GM21360 (cell line): Measurements from ENCODE around the gene GABRR3.

Source experiments
- ATAC-seq: cut with Tn5 transposase; IDR thresholded peaks from one replicate; pipeline ENCODE4 v1.9.1; 2021; ENCODE audit warnings: mild to moderate bottlenecking, moderate library complexity; ENCODE audit not compliant: unreplicated experiment

GABRR3 gene

GRCh38 chr3:98035208-98035607 lies at the start of gene GABRR3:
Gene GABRR3, minus strand, starts transcription at chr3:98035315. Its CDS starts 328 bp downstream, at chr3:98034987.
- ATAC-seq = no peak

- no peak for ATAC-seq
Observed at GRCh38 chr3:98073486-98073885, 38.4 kb upstream of the GABRR3 start.

GRCh38 chr3:98070840-98071239 lies 35.7 kb upstream of the GABRR3 start:
- no peak for ATAC-seq

GRCh38 chr3:98068824-98069223 lies 33.7 kb upstream of the GABRR3 start:
- ATAC-seq = no peak

GRCh38 chr3:98058244-98058960 lies 23.3 kb upstream of the GABRR3 start:
- no peak for ATAC-seq

DNA sequence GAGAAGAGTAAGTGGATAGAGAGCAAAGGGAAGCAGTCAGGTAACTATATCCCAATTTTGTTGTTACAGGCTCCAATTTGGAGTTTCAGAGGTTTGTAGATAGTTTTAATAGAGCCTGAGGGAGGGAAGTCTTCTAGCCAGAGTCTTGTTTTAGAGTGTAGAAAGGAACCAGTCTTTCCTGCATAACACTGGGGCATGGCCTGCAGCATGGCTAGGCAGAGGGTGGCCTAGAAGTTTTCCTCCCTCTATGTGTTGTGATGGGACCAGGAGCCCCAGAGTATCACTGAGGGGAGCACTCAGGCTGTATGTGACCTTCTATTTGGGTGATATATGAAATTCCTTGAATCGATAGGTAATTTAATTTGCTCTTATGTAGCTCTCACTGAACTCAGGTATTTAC lies 22.5 kb upstream of the GABRR3 start:
- no peak for ATAC-seq

- no peak for ATAC-seq
Observed at GRCh38 chr3:98056035-98056434, 20.9 kb upstream of the GABRR3 start.

DNA sequence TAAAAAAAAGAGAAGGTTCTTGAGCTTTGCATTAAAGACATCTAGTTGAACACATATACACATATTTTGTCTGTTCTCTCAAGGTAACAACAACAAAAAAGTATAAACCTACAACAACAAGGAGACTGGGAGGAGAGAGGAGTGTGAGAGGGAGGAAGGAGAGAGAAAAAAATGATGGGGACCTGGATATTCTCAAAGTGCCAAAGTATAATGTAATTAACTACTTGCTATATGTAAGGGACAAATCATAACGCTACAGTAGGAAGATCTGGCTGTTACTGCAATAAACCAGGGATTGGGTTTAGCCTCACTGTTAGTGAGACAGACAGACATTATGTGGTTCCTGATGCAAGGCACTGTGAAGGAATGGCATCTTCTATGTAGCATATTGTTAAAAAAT lies 14.2 kb upstream of the GABRR3 start:
- no peak for ATAC-seq

GRCh38 chr3:98048586-98048985 lies 13.5 kb upstream of the GABRR3 start:
- ATAC-seq = no peak

- no peak for ATAC-seq
Observed at GRCh38 chr3:98041350-98041749, 6.2 kb upstream of the GABRR3 start.

DNA sequence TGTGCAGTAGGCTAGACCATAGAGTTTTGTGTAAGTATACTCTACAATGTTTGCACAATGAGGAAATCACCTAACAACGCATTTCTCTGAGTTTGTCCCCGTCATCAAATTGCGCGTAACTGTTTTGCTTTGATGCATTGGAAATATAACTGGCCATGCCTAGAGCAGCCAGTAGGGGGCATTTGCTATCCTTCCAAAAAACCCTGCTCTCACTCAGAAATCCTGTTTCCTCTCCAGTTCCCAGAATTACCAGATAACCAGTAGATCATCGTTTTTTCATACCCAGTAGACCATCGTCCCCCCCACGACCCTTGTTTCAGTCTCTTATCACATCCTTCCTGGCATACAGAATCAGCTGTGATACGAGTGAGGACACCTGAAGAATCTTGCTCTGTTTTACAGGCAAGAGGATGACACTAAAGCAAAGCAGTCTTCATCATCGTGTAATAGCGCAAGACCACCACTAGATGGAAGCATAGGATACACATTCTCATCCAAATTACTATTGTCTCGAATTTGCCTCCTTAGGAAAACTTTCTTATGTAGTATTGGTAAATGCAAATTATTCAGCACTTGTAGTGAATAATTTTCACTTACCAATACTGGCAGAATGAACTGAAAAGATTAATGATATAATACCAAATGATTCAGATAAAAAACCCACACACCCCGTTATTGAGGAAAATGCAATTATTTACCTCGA lies 4.4 kb upstream of the GABRR3 start:
- ATAC-seq = peak; percentile 94

GRCh38 chr3:98038876-98039275 lies 3.8 kb upstream of the GABRR3 start:
- peak; percentile 6 for ATAC-seq

GRCh38 chr3:98038286-98038685 lies 3.2 kb upstream of the GABRR3 start:
- ATAC-seq = no peak

DNA sequence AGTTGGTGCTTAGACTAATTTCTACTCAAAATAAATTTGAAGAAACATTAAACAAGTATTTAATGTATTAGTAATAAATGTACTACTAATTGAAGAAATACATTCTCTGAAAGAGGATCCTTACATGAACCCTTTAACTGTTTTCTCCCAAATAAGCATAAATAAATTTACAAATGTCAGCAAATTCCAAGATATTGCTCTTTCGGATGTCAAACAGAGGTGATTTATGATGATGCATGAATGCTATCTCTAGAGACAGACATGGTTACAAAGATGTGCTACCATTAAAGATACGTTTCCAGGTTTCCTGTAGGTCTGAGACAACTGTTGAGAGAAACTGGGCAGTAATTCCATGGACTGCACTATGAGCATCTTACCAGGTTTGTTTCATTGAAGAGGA lies 629 bp downstream of the GABRR3 start:
- no peak for ATAC-seq

GRCh38 chr3:98034036-98034435 lies 1.1 kb downstream of the GABRR3 start:
- no peak for ATAC-seq

- ATAC-seq = no peak
Observed at GRCh38 chr3:98032904-98033303, 2.2 kb downstream of the GABRR3 start.

DNA sequence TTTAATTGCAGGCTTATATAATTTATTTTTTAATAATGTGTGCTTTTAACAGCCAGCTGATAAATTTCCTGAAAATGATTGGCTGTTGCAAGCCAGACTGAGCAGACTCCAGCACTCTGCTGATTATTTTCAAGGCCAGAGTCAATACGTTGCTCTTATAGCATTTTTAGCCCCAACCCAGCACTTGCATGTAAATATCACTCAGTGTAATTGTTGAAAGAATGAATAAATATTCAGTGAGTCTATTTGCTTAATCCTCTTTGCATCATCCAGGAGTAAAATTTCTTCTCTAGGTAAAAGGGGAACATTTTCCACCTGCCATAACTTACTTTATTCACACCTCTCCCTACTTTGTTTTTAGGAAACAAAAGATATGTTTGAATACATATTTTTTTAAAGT lies 2.9 kb downstream of the GABRR3 start:
- ATAC-seq = no peak

- ATAC-seq = no peak
Observed at GRCh38 chr3:98029083-98029482, 6.0 kb downstream of the GABRR3 start.

DNA sequence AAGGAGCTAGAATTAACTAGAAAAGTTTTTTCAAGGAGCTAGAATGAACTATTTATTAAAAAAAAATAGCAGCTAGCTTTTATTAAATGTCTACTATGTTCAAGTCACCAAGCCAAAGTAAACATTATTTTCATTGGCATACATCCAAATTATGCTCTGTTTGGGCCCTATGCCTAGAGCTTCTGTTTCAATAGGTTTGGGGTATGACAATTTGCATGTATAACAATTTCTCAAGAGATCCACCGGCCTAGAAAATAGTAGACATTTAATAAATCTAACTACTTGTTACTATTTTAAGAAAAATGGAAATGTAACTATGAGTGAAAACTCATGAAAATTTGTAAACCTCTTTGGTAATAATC lies 8.0 kb downstream of the GABRR3 start:
- ATAC-seq = no peak

- ATAC-seq = no peak
Observed at GRCh38 chr3:98026425-98027084, 8.6 kb downstream of the GABRR3 start.

DNA sequence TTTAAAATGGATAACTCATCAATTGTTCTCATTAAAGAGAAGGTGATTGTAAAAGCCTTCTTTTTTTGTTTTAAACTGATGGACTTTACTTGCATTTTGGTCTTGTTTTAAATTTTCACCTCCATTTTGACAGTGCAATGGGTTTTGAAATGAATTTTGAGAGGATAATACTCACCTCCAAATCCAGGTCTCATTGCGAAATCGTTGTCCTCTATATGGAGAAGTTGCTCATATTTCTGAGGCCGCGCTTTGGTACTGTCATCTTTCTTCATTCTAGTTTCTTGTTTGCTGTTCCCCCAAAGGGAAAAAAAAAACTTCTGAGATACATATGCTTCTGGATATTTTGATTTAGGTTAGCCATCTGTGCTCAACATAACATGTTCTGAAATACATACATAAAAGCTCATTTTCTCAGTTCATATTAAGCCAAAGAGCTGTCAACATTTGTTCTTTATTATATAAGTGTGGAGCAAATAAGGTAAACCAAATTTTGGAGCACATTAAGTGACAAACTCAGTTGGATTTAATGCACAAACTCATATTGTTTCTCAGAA lies 9.6 kb downstream of the GABRR3 start:
- no peak for ATAC-seq
